Measurements from ENCODE around the gene MAPK13. TPM values are rescaled to one million over a fixed set of nuclear protein-coding genes. Genes with fewer than 3 reads are reported as not detected.
A peak's percentile ranks its signal among the peaks of the same experiment; 100 is the strongest.
"Not testable (repeated sequence)": the region's sequence is repeated elsewhere in the genome, so short reads cannot be mapped to it uniquely, and the experiment has no call there.

The MAPK13 gene
- polyA plus RNA-seq, 5 donors = 14.1 to 20.5 (median 15.1) TPM

DNA sequence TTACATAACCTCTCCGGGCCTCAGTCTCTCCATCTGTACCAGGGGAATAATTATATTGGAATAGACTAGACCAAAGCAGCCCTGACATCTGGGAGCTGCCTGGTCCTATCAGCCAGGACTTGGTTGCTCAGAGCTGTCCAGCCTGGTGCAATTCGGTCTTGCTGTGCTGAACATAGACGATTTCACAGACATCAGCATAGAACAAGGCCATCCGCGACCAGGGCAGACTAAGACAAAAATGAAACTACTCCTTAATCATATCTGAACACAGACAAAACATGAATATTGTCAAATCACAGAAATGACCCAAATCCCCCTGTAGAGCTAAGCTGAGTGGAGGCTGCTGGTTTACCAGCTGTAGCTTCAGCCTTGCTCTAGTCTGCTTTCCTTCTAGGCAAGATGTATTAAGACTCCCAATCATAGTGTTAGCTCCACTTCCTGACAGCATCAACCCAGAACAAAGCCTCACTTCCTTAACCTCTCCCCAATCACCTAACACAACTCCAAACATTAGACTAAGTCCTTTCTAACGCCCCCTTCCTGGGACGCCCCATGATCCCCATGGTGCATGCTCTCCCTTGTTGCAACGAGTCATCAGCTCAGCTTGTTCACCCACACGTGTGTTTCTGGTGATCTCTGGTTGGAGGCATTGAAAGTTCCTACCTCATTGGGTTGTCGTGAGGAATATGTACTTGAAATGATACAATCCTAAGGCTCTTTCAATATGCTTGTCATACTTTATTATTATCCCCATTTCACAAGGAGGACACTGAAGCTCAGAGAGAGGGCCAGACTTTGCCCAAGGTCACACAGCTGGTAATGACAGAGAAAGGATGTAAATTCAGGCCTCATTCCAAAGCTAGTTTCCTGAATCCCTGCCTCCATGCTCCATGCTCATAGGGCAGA is 3.5 kb upstream of the MAPK13 start:
- DNase-seq = no peak

DNA sequence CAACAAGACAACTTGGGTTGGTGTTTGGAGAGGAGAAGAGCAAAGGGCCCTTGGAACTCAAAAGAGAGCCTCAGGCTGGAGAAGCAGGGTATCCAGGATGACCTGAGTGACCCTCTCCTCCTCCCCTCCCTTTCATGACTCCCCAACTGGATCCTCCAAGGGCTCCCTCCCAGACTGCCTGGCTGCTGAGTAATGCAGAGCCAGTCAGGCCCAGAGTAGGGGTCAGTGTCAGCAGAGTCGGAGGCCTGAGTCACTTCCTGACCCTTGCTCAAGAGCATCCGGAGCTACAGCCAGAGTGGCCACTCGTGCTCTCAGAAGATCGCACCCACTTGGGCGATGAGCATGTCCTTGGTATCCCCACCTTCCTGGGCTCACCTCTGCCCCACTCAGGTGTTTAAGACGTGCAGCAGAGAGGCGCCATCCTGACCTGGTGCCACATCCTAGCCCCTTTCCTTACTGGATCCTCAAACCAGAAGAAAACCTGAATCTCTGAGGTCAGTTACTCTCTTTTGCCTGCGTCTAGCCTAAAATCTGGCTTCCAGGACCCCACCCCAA is 2.8 kb upstream of the MAPK13 start:
- DNase-seq = no peak

DNA sequence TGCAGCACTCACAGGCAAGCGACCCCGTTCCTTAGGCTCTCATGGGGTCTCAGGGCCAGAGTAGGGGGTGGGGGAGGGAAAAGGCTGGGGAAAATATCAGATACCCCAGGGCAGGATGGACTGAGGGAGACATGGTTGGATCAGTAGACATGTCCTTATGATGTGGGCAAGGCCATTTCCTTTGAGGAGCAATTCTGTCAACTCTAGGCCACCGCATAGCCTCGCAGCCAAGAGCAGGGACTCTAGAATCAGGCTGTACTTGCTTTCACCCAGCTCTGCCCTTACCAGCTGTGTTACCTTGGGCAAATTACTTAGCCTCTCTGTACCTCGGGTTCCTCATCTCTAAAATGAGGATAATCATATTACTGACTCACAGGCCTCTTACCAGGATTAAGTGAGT is 2.2 kb upstream of the MAPK13 start:
- DNase-seq = no peak

- no peak for DNase-seq
Observed at GRCh38 chr6:36128793-36129192, 1.5 kb upstream of the MAPK13 start.

DNA sequence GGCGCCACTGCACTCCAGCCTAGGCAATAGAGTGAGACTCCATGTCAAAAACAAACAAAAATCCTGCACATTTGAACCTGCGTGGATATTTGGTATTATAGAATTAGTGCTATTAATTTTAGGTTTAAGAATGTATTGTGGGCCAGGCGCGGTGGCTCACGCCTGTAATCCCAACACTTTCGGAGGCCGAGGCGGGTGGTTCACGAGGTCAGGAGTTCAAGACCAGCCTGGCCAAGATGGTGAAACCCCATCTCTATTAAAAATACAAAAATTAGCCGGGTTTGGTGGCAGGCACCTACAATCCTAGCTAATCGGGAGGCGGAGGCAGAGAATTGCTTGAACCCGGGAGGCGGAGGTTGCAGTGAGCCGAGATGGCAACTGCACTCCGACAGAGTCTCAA is 979 bp upstream of the MAPK13 start:
- DNase-seq = not testable (repeated sequence)

DNA sequence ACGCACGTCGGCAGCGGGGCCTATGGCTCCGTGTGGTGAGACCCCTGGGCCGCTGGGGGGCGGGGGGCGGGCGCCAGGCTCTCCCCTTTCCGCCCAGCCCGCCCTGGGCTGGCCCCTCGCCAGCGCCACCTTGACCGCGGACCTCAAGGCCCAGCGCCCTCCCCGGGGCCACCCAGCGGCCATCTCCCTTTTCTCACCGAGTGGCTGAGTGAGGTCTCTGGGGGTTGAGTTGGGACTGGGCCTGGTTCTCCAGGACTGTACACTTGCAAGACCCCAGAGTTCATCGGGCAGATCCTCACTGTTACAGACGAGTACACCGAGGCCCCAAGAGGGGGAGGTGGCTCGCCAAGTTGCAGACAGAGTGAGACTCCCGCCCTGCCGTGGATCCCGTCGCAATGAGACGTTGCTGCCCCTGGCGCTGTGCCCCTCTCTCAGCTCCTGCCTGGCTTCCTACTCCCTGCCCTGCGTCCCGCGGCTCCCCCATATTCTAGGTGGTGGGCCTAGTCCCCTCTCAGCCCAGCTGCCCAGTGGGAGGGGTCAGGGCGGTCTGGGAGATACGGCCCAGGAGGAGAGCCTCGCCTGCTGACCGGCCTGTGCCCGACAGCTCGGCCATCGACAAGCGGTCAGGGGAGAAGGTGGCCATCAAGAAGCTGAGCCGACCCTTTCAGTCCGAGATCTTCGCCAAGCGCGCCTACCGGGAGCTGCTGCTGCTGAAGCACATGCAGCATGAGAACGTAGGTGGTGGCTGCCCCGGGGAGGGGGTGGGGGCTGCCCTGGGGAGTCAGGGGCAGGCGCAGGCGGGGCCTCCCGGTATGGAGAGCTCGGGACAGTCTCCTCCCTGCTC is 576 bp downstream of the MAPK13 start:
- peak in 1 of 2 donors; percentile 36 for DNase-seq

- DNase-seq = peak; percentile 55 to 59
Observed at GRCh38 chr6:36131511-36132245, 1.4 kb downstream of the MAPK13 start.

- no peak for DNase-seq
Observed at GRCh38 chr6:36132246-36132895, 2.1 kb downstream of the MAPK13 start.

- no peak for DNase-seq
Observed at GRCh38 chr6:36133148-36133547, 2.8 kb downstream of the MAPK13 start.

GRCh38 chr6:36133912-36134311 is 3.6 kb downstream of the MAPK13 start:
- no peak for DNase-seq

DNA sequence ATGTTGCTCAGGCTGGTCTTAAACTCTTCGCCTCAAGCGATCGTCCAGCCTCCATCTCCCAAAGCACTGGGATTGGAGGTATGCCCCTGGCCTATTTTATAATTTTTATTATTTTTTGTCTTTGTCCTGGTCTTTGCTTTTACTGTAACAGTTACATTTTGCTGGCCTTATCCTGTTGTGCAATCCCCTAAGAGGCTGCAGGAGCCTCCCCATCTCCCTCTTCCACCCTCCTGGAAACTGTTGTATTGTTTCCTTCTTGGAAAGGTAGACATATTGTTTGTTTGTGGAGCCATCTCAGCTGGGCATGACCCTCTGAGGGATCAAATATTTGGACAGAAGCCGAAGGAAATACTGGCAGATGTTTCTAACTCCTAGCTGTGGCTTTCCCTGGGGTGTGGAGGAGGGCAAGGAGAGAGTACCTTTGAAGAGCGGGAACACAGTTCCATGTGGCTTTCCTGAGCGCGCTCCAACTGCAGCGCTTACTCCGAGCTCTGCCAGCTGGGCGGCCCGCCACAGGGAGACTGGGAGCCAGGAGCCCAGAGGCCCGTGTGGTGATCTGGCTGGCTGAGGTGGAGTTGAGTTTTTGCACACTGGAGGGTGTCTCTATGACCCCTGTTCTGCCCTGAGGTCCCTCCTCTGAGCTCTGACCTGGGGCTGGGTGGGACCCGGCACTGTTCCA is 4.9 kb downstream of the MAPK13 start:
- no peak for DNase-seq

GRCh38 chr6:36136034-36136433 is 5.7 kb downstream of the MAPK13 start:
- DNase-seq = no peak

DNA sequence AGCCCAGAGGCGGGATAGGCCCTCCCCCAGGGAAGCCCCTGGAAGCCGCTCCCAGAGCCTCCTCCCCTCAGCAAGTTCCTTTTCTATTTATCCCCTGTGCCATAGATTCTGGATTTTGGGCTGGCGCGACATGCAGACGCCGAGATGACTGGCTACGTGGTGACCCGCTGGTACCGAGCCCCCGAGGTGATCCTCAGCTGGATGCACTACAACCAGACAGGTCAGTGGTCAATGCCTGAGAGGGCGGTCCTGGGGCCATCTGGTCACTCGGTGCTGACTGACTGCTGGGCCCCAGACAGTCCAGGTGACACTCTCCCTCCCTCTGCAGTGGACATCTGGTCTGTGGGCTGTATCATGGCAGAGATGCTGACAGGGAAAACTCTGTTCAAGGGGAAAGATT is 6.2 kb downstream of the MAPK13 start:
- no peak for DNase-seq

DNA sequence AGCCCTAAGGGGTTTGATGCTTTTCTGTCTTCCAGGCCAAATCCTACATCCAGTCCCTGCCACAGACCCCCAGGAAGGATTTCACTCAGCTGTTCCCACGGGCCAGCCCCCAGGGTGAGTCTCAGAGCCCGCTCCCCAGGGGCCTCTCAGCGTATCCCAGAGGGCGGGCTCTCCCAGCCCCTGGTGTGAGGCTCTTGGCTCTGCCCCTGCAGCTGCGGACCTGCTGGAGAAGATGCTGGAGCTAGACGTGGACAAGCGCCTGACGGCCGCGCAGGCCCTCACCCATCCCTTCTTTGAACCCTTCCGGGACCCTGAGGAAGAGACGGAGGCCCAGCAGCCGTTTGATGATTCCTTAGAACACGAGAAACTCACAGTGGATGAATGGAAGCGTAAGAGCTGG is 8.4 kb downstream of the MAPK13 start:
- DNase-seq = no peak

DNA sequence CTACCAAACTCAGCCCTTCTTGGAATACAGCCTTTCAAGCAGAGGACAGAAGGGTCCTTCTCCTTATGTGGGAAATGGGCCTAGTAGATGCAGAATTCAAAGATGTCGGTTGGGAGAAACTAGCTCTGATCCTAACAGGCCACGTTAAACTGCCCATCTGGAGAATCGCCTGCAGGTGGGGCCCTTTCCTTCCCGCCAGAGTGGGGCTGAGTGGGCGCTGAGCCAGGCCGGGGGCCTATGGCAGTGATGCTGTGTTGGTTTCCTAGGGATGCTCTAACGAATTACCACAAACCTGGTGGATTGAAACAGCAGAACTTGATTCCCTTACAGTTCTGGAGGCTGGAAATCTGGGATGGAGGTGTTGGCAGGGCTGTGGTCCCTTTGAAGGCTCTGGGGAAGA is 9.1 kb downstream of the MAPK13 start:
- no peak for DNase-seq

GRCh38 chr6:36139991-36140710 is 9.8 kb downstream of the MAPK13 start:
- no peak for DNase-seq

GRCh38 chr6:36141091-36141490 is 10.8 kb downstream of the MAPK13 start:
- no peak for DNase-seq

DNA sequence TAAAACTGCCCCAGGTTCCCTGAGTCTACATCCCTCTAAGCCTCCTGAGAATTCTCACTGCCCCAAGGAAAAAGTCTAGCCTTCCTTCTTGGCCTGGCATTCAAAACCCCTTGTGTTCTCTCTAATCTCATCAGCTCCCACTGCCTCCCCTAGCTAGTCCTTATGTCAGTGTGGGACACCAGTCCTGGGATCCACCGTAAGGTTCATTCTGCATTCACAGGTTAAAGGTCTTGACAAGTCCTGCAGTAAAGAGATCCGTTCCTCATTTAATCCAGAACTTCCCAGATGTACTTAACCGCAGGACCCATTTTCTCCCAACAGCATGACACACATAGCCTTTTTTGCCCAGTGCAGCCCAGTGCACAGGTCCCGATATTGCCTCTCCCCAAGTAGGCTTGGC is 11.6 kb downstream of the MAPK13 start:
- DNase-seq = no peak

DNA sequence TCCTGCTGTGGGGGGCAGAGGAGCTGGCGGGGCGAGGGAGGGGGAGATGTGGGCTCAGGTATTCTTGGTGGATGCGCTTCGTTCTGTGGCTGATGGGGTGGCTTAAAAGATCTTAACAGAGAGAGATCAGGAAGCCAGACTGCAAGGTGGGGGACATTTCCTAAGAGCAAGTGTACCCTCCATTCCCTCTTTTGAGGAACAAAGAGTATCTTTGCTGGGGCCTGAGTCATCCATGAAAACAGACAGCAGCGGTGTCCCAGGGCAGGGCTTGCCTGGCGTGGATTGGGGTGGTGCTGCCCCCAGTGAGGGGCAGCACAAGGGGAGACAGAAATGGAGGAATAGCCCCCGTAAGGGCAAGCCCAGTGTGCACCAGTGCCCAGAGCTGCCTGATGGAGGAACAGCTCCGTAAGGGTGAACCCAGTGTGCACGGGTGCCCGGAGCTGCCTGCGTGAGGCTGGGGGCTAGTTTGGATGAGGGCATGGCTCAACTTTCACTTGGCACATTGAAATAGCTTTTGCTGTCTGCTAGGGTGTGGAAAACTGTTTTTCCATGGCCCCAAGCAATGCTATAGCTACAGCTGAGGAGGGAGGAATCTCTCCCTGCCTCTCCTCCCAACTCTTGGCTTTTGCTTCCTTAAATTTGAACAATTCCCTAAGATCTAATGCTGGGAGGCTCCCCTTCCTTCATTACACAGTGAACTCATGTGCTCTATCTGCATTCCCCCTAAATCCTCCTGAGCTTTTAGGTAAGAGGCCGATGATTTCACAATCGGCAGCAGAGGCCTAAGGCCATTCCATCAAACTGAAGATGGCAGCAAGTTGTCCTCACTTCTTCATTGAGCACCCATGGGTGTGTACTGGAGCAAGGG is 12.9 kb downstream of the MAPK13 start:
- DNase-seq = no peak
